Mononuclear cell (primary cell): Measurements from ENCODE around the gene DSCAML1. TPM values are rescaled to one million over a fixed set of nuclear protein-coding genes. Genes with fewer than 3 reads are reported as not detected.

ENCODE experiments used
- H3K27me3 ChIP-seq: 2 replicates; pipeline ENCODE4 v1.6.0; 2011; ENCODE audit warnings: low read length, control low read depth; ENCODE audit not compliant: insufficient read depth
- H3K4me1 ChIP-seq: 2 replicates; pipeline ENCODE4 v1.5.1; 2011; ENCODE audit warnings: mild to moderate bottlenecking, low read length, control low read depth; ENCODE audit not compliant: insufficient read depth
- H3K4me3 ChIP-seq: 2 replicates; pipeline ENCODE4 v1.5.1; 2011; ENCODE audit warnings: mild to moderate bottlenecking, low read length, moderate library complexity
- H3K9me3 ChIP-seq: 2 replicates; pipeline ENCODE4 v1.5.1; 2011; ENCODE audit warnings: low read depth, mild to moderate bottlenecking, control low read depth, low read length
- total RNA-seq: library from RNA; depleted of rRNA; stranded (reverse); fragments of >200 nt; gene quantifications from one replicate; pipeline ENCODE4 v1.2.3, GENCODE V29; 2012

Gene DSCAML1
- total RNA-seq, 1 donor: 0.84 TPM

- Histone ChIP-seq H3K4me1 (no peaks in the 10 kb centered on the region), H3K27me3 (no peaks in the 10 kb centered on the region), H3K9me3 (no peaks in the 10 kb centered on the region), H3K4me3 (no peak overlapping the region)
Observed at GRCh38 chr11:117626576-117626975, 170.4 kb downstream of the DSCAML1 start.

- no peaks in the 10 kb centered on the region for H3K9me3 ChIP-seq
- no peaks in the 10 kb centered on the region for H3K4me1 ChIP-seq
- H3K4me3 ChIP-seq: no peak overlapping the region
- H3K27me3 ChIP-seq: no peaks in the 10 kb centered on the region
Observed at GRCh38 chr11:117625237-117625636, 171.8 kb downstream of the DSCAML1 start.

GRCh38 chr11:117623831-117624271, 173.2 kb downstream of the DSCAML1 start:
- H3K27me3 ChIP-seq: no peaks in the 10 kb centered on the region
- H3K4me1 ChIP-seq: no peaks in the 10 kb centered on the region
- no peaks in the 10 kb centered on the region for H3K9me3 ChIP-seq
- no peak overlapping the region for H3K4me3 ChIP-seq

GRCh38 chr11:117621226-117621625, 175.8 kb downstream of the DSCAML1 start:
- no peaks in the 10 kb centered on the region for H3K9me3 ChIP-seq
- no peak overlapping the region for H3K4me3 ChIP-seq
- H3K4me1 ChIP-seq: no peaks in the 10 kb centered on the region
- no peaks in the 10 kb centered on the region for H3K27me3 ChIP-seq

- H3K4me1 ChIP-seq: no peaks in the 10 kb centered on the region
- no peak overlapping the region for H3K4me3 ChIP-seq
- no peaks in the 10 kb centered on the region for H3K9me3 ChIP-seq
- H3K27me3 ChIP-seq: no peaks in the 10 kb centered on the region
Observed at GRCh38 chr11:117620659-117621058, 176.4 kb downstream of the DSCAML1 start.

GRCh38 chr11:117620086-117620485, 176.9 kb downstream of the DSCAML1 start:
- no peak overlapping the region for H3K4me3 ChIP-seq
- H3K9me3 ChIP-seq: no peaks in the 10 kb centered on the region
- H3K4me1 ChIP-seq: no peaks in the 10 kb centered on the region
- H3K27me3 ChIP-seq: no peaks in the 10 kb centered on the region

- Histone ChIP-seq H3K9me3 (no peaks in the 10 kb centered on the region), H3K27me3 (no peaks in the 10 kb centered on the region), H3K4me1 (no peaks in the 10 kb centered on the region), H3K4me3 (no peak overlapping the region)
Observed at GRCh38 chr11:117619661-117620060, 177.4 kb downstream of the DSCAML1 start.

- no peaks in the 10 kb centered on the region for H3K4me1 ChIP-seq
- no peak overlapping the region for H3K4me3 ChIP-seq
- H3K9me3 ChIP-seq: no peaks in the 10 kb centered on the region
- no peaks in the 10 kb centered on the region for H3K27me3 ChIP-seq
Observed at GRCh38 chr11:117618982-117619355, 178.0 kb downstream of the DSCAML1 start.

- Histone ChIP-seq H3K4me1 (no peaks in the 10 kb centered on the region), H3K9me3 (no peaks in the 10 kb centered on the region), H3K27me3 (no peaks in the 10 kb centered on the region), H3K4me3 (no peak overlapping the region)
Observed at GRCh38 chr11:117618302-117618981, 178.6 kb downstream of the DSCAML1 start.

- no peaks in the 10 kb centered on the region for H3K4me1 ChIP-seq
- no peak overlapping the region for H3K4me3 ChIP-seq
- H3K9me3 ChIP-seq: no peaks in the 10 kb centered on the region
- no peaks in the 10 kb centered on the region for H3K27me3 ChIP-seq
Observed at GRCh38 chr11:117616979-117617378, 180.0 kb downstream of the DSCAML1 start.

- no peak overlapping the region for H3K4me3 ChIP-seq
- H3K27me3 ChIP-seq: no peaks in the 10 kb centered on the region
- H3K9me3 ChIP-seq: no peaks in the 10 kb centered on the region
- no peaks in the 10 kb centered on the region for H3K4me1 ChIP-seq
Observed at GRCh38 chr11:117614728-117615127, 182.3 kb downstream of the DSCAML1 start.

- H3K4me3 ChIP-seq: no peak overlapping the region
- H3K27me3 ChIP-seq: no peaks in the 10 kb centered on the region
- H3K9me3 ChIP-seq: no peaks in the 10 kb centered on the region
- H3K4me1 ChIP-seq: no peaks in the 10 kb centered on the region
Observed at GRCh38 chr11:117613521-117613920, 183.5 kb downstream of the DSCAML1 start.

- no peaks in the 10 kb centered on the region for H3K27me3 ChIP-seq
- no peaks in the 10 kb centered on the region for H3K4me1 ChIP-seq
- H3K4me3 ChIP-seq: no peak overlapping the region
- H3K9me3 ChIP-seq: no peaks in the 10 kb centered on the region
Observed at GRCh38 chr11:117612177-117612576, 184.8 kb downstream of the DSCAML1 start.

GRCh38 chr11:117610901-117611300, 186.1 kb downstream of the DSCAML1 start:
- H3K4me1 ChIP-seq: no peaks in the 10 kb centered on the region
- no peaks in the 10 kb centered on the region for H3K9me3 ChIP-seq
- no peak overlapping the region for H3K4me3 ChIP-seq
- no peaks in the 10 kb centered on the region for H3K27me3 ChIP-seq

GRCh38 chr11:117610045-117610444, 187.0 kb downstream of the DSCAML1 start:
- H3K27me3 ChIP-seq: no peaks in the 10 kb centered on the region
- no peak overlapping the region for H3K4me3 ChIP-seq
- no peaks in the 10 kb centered on the region for H3K4me1 ChIP-seq
- no peaks in the 10 kb centered on the region for H3K9me3 ChIP-seq

- H3K4me1 ChIP-seq: no peaks in the 10 kb centered on the region
- H3K27me3 ChIP-seq: no peaks in the 10 kb centered on the region
- H3K4me3 ChIP-seq: no peak overlapping the region
- H3K9me3 ChIP-seq: no peaks in the 10 kb centered on the region
Observed at GRCh38 chr11:117607449-117607848, 189.6 kb downstream of the DSCAML1 start.
